Activated T-cell treated with anti-CD3 and anti-CD28 coated beads for 48 hours (primary cell): Measurements from ENCODE around the gene HIC1.

ENCODE experiments used
- DNase-seq: peaks from one replicate; pipeline ENCODE4 v3.0.0-alpha.2; 2020; ENCODE audit warnings: low read depth

The HIC1 gene

GRCh38 chr17:2025220-2025621, 29.7 kb upstream of the HIC1 start, which contains the start of gene RTN4RL1:
Gene RTN4RL1, minus strand, starts transcription at chr17:2025334. Its CDS starts 469 bp downstream, at chr17:2024865.
- peak; percentile 30 for DNase-seq

- peak; percentile 23 for DNase-seq
These were observed 29.1 kb upstream of the HIC1 start for GRCh38 chr17:2025622-2026309.

GRCh38 chr17:2027528-2028233, 27.2 kb upstream of the HIC1 start:
- no peak for DNase-seq

DNA sequence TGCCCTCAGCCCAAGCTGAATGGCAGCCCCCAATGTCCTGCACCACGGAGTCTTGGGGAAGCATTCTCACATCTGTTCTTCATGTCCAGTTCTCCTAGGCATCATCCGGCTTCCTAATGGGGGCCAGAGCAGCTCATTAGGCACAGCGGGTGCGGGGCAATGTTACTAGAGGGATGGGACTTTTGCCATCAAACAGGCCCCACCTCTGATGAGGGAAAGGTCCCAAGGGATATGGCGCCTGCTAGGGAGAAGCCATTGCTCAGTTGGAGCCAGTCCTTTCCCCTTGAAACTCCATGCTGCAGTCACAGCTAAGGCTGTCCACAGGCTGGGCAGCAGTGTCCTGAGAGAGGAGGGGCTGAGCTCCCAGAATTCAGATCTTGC, 26.7 kb upstream of the HIC1 start:
- DNase-seq = no peak

DNA sequence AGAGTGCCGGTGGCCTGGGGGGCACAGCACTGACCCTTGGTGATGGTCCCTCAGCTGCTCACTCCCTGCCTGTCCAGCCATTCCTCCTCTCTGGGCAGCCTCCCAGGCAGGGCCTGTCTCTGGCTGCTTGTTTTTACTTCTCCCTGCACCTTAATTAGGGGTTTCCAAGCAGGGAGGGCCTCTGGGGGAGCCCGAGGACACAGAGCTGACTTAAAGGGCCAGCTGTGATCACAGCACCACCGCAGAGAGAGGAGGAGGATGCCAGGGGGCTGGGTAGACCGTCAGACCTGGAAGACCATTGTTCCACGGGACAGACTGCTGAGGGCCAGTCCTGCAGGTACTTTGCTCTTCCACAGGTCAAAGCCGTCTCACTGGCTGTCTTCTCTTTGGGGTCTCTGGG, 26.2 kb upstream of the HIC1 start:
- DNase-seq = no peak

DNA sequence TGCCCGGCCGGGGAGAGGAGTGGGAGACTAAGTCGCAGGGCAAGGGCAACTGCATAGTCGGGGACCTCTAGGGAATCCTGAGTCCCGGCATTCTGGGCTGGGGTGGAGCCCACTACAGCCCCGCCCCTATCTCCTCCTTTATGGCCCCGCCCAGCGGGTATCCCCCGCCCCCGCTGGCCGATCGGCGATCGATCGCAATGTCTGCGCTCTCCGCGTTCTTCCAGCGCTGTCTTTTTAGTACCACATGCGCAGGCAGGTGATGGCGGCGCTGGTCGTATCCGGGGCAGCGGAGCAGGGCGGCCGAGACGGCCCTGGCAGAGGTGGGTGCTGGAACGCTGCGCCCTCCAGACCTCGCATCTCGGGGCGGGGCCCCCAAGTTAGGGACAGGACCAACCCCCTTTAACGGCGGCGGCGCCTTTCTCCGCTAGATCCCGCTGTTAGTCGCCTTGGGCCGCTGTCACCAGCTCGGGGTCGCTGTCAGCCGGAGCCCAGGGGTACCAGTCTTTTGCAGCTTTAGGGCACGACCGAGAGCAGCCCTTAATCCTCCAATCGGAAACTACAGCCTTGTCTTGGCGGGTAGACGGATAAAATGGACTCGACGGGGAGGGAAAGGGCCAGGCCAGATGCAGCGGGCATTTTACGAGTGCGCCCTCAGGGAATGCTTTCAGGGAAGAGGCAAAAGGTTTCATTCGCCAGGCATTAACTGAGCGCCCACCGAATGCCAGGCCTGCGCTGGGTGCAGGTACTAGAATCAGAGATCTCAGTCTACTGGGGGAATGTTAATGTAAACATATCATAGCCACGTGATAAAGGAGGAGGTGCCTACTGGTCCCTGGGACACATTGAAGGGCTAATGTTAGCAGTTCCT, 24.8 kb upstream of the HIC1 start, which contains the start of gene DPH1:
Gene DPH1, plus strand, starts transcription at position 243 of the 868 bp plus-strand sequence. Its CDS starts 17 bp downstream, at position 260.
- peak; percentile 85 for DNase-seq

DNA sequence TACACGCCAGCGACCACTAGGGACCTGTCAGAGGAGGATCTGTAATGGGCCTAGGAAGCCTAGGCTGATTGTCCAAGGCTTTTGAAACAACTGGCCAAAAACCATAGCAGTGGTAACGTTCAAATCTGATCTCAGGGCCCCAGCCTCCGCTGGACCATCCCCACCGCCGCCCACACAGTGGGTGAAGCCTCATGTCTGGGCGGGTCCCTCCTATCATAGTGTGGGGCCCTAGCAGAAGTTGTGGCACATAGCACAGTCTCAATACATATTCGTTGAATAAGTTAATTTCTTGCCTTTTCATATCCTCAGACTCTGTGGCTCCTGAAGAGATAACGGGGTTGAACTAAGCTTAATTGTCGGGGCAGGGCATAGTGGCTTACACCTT, 24.1 kb upstream of the HIC1 start:
- DNase-seq = no peak

DNA sequence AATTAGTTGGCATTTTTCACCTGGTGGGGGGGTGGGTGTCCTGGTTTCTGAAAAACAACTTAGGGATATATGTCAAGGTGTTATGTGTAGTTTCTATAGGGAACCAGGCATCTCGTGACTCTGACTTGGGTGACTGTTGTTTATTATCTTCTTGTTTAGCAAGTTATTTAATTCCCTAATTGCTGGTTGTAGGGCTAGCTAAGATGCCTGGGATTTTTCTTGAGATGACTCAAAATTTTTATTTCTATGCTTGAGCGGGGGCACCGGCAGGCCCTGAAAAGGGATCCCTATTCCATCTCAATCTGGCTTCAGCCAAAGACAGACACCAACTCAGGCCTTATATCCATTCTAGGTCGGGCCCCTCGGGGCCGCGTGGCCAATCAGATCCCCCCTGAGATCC, 21.8 kb upstream of the HIC1 start:
- DNase-seq = no peak

GRCh38 chr17:2034157-2034556, 20.7 kb upstream of the HIC1 start:
- no peak for DNase-seq

- no peak for DNase-seq
These were observed 19.9 kb upstream of the HIC1 start for GRCh38 chr17:2034806-2035540.

DNA sequence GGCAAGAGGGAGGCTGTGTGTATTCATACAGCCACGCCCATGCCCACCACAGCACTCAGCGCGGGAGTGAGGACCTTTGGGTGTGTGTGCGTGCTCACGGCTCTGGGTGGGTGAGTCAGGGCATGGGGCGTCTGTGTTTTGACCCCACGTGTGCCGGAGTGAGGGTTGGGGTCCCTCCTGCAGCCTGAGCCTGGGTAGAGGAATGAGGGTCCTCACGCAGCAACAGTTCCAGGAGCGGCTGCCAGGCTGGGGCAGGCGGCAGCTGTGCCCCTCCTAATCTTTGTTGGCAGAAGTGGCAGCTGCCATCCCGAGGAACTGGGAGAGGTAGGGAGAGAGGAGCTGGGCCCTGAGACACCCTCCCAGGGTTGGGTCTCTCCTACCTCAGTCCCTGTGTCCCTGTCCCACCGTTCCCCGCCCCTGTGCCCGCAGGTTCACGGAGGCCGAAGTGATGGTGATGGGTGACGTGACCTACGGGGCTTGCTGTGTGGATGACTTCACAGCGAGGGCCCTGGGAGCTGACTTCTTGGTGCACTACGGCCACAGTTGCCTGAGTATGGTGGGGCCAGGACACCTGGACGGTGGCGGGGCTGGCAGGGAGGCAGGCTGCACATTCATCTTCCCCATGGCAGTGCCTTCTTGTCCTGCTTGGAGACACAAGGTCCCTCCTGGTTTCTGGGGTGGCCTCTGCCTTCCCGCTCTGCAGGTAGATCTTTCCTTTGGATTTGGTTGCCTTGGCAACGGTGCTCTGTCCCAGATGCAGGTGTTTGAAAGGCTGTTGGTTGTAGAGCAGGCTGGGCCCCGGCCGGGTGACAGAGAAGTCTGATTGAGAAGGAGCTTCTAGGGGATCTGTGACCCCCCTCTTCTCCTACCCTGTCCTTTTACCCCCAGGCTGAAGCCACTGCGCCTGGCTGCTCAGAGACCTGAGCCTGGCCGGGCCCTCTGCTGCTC, 19.1 kb upstream of the HIC1 start:
- DNase-seq = no peak

DNA sequence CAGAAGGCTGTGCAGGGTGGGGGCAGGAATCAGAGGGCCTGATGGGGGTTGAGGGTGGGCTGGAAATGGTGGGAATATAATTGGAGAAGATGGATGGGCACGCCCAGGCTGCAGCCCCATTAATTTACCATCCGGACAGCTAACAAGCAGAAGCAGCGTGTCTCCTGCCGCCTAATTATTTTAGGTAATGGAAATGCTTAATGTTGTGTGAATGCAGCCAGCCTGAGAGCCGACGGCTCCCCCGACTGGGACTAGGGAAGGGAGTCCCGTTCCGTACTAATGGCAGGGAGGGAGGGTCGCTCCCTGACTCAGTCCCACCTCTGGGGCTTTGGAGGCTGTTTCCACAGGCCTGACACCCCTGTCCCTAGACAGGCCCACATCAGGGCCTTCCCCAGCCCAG, 17.7 kb upstream of the HIC1 start:
- DNase-seq = no peak

- no peak for DNase-seq
These were observed 14.6 kb upstream of the HIC1 start for GRCh38 chr17:2040219-2040827.

- no peak for DNase-seq
These were observed 13.9 kb upstream of the HIC1 start for GRCh38 chr17:2040942-2041560.

DNA sequence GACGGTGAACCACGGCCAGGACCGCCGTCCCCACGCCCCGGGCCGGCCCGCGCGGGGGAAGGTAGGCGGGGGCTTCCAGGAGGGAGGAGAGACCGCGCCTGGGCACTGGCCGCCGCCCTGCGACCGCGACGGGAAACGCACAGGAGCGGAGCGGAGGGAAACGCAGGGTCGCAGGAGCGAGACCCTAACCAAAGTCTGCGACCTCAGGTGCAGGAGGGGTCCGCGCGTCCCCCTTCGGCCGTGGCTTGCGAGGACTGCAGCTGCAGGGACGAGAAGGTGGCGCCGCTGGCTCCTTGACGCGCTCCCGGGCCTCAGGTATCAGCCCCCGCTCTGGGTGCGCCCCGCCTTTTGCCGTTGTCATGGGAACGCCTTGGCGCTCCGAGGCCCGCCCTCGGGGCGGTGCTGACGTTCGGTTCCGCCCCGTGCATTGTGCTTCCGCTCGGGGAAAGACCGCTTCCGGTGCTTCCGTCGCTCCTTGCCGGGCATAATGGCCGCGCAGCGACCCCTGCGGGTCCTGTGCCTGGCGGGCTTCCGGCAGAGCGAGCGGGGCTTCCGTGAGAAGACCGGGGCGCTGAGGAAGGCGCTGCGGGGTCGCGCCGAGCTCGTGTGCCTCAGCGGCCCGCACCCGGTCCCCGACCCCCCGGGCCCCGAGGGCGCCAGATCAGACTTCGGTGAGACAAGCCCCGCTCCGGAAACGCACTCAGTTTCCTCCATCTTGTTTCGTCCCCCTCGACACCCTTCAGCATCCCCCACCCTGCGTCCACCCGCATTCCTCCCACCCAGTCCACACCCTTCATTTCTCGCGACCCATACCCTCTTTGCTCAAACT, 13.1 kb upstream of the HIC1 start, which contains the start of gene OVCA2:
Gene OVCA2, plus strand, starts transcription at position 462 of the 829 bp plus-strand sequence. Its CDS starts 26 bp downstream, at position 488.
- DNase-seq = peak; percentile 97

- DNase-seq = no peak
These were observed 12.5 kb upstream of the HIC1 start for GRCh38 chr17:2042390-2042847.

GRCh38 chr17:2042933-2043332, 12.0 kb upstream of the HIC1 start:
- no peak for DNase-seq

- no peak for DNase-seq
These were observed 11.1 kb upstream of the HIC1 start for GRCh38 chr17:2043785-2044184.
